ENCODE measurements around the gene RHOF.
"Not testable (repeated sequence)": the region's sequence is repeated elsewhere in the genome, so short reads cannot be mapped to it uniquely, and the experiment has no call there.

Gene RHOF

DNA sequence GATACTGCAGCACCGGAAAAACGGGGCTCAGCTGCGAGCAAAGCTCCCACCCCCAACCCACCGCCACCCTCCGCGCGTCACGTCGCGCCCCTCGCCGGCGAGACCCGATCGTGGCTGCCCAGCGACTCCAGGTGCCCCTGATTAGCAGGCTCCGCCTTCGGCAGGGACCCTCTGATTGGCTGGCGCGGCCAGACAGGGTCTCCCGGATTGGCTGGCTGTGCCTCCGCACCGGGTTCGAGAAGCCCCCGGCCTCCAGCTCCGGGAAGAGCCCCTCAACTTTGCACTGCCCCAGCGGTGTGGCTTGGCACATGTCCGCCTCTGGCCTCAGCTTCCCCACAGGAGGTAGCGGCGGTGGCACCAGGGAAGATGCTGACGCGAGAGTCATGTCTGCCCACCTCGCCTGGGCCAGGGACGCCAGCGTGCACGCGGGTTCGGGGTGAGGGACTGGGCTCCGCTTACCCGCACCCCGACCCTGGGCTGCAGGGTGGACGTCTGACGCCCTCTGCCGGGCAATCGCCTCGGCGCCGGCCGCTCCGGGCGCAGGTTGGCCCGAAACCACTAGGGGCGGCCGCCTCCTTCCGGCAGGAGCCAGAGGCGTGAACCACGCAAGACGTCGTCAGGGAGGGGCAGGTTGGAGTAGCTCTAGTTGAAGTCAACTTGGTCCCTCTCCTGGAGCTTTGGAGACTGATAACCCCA, 498 bp upstream of the RHOF start:
- peak; percentile 90 to 92 (median 92) for DNase-seq (ENCODE audit: low read depth in 3 of 3)

GRCh38 chr12:121792607-121793439, 665 bp downstream of the RHOF start:
- no peak for DNase-seq (ENCODE audit: low read depth in 3 of 3)

GRCh38 chr12:121791671-121792551, 1.6 kb downstream of the RHOF start:
- no peak for DNase-seq (ENCODE audit: low read depth in 3 of 3)

- not testable (repeated sequence) for DNase-seq (ENCODE audit: low read depth in 3 of 3)
Observed at GRCh38 chr12:121790785-121791184, 2.7 kb downstream of the RHOF start.

DNA sequence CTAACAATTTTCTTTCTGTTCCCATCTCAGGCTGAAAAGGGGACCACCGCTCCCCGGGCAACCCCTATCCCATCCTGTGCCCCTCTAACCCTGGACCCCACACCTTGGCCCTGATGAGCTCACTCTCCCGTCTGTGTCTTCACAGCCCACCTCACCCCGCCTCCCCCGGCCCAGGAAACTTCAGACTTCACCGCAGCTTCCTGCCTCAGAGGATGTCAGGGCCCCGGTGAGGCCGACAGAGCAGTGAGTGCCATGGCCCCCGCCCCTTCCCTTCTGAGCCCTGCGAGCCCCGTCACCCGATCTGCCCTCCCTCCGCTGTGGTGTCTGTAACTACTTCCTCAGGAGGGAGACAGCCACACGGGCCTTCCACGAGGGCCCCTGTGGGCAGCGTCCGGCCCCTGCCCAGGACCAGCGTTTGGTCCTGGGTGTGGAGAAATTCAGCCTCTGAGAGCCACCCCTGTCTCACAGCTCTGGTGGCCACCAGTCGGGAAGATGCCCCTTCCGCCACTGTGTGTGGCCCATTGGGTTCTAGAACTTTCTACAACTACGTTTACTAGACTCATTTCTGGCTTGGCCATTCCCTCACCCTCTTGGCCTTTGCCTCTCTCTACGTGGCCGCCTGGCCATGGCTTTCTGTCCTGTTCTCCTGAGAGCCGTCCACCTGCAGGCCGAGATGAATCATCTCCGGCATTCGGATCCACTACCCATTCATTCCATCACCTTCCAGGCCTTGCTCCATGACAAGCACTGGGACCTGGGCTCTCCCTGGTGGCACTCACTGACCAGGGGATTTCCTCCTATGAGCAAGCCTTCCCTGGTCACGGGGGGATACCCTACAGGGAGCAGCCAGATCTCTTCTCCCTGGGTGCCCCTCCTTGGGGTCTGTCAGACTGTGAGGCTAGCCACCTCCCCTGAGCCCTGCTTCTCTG, 3.4 kb downstream of the RHOF start:
- peak; percentile 81 to 93 (median 88) for DNase-seq (ENCODE audit: low read depth in 3 of 3)

- DNase-seq (ENCODE audit: low read depth in 3 of 3), result no peak
Observed at GRCh38 chr12:121789233-121789781, 4.2 kb downstream of the RHOF start.

DNA sequence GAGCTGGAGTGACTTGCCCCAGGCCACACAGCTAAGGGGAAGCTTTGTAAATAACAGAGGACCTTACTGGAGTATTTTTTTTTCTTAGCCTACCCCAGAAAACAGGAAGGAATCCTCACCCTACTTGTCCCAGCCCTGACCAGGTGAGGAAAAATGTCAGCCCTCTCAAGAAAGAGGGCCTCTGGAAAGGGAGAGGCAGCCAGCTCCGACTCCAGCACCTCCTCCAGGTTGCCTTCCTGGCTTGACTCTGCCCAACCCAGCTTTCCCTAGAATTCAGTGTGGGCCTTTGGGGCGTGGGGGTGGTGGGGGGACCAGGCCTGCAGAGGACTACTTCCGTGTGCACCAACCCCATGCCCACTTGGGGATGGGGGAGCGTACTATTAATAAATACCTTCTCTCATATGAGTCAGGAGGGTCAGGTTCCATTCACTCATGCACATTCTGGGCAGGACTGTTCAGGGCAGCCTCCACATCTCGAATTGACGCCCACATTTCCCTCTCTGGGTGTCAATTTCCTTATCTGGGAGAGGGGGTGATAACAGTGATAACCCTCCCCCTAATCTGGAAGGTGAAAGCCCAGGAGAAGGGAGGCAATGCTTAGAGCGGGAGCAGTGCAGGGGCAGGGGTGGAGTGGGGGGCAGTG, 5.2 kb downstream of the RHOF start:
- no peak for DNase-seq (ENCODE audit: low read depth in 3 of 3)

DNA sequence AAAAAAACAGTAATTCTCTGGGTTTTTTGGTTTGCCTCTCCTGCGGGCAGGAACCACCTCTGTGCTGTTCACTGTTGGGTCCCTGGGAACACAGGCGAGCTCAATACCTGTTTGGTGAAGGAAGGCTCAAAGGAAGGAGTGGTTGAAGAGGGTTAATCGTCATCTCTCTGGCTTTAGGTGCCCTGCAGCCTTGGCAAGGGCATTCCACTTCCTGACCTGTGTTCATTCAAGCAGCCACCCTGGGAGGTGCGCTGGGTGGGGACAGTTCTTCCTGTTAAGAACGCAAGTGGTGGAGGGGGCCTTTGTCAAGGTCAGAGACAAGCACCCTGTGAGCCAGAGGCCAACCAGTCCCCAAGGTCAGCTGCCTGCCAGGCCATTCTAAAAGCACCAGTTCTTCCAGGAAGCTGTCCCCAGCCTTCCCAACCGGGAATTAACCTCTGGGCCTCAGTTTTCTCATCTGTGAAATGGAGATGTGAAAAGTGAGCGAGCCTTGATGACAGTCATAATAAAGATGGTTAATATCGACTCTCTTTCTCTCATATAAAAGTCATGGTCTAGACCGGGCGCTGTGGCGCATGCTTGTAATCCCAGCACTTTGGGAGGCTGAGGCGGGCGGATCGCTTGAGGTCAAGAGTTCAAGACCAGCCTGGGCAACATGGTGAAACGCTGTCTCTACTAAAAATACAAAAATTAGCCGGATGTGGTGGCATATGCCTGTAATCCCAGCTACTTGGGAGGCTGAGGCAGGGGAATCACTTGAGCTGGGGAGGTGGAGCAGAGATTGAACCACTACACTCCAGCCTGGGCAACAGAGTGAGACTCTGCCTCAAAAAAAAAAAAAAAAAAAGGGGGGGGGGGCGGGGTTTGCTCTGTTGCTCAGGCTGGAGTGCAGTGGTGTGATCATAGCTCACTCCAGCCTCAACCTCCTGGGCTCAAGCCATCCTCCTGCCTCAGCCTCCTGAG, 6.1 kb downstream of the RHOF start:
- DNase-seq (ENCODE audit: low read depth in 3 of 3), result no peak

DNA sequence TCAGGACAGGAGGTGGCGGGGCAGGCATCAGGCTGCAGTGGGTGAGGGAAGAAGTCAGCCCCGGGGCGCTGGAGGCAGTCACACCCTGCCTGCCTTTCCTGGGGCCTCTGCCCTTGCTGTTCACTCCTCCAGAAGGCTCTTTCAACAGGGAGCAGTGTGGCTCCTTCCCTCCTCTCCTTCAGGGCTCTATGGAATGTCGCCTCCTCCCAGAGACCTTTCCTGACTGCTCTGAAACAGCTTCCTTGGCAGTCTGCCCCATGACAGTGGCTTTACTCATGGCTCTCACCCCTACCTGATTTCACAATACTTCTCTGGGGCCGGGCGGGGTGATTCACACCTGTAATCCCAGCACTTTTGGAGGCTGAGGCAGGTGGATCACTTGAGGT, 7.1 kb downstream of the RHOF start:
- no peak for DNase-seq (ENCODE audit: low read depth in 3 of 3)

- DNase-seq (ENCODE audit: low read depth in 3 of 3), result no peak
Observed at GRCh38 chr12:121784460-121784859, 9.0 kb downstream of the RHOF start.

DNA sequence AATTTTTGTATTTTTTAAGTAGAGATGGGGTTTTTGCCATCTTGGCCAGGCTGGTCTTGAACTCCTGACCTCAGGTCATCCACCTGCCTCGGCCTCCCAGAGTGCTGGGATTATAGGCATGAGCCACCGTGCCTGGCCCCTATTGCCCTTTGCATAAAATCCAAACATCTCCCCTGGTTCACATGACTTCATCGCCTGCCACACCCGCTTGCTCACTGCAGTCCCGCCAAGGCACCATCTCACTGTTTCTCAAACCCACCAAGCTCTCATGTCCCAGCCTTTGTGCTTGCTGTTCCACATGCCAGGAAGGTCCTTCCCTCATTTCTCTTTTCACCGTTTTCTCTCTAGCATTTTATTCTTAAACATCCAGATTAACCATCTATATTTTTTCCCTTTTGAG, 9.7 kb downstream of the RHOF start:
- no peak for DNase-seq (ENCODE audit: low read depth in 3 of 3)

GRCh38 chr12:121781998-121782979, 11.2 kb downstream of the RHOF start:
- DNase-seq (ENCODE audit: low read depth in 3 of 3), result no peak

DNA sequence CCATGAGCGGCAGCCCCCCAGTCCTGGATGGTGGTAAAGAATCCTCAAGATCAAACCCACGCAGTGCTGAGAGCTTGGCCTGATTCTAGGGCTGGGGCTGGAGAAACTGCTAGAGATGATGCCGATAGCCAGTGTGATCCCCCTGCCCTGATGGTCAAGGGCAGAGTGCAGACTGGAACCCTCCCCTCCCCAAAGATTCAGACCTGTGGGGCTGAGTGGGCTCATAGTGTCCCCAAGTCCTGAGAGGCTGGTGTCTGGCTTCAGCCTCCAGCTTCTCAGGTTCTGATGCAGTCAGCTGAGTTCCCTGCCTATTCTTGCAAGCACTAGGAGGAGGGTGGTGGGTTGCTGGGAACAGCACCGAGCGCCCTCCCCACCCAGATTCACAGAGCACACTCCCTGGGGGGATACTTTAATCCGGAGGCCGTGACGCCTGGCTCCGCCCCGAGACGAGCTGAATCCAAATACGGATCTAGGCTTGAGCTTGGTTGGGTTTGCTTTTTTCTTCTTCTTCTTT, 11.9 kb downstream of the RHOF start:
- no peak for DNase-seq (ENCODE audit: low read depth in 3 of 3)

DNA sequence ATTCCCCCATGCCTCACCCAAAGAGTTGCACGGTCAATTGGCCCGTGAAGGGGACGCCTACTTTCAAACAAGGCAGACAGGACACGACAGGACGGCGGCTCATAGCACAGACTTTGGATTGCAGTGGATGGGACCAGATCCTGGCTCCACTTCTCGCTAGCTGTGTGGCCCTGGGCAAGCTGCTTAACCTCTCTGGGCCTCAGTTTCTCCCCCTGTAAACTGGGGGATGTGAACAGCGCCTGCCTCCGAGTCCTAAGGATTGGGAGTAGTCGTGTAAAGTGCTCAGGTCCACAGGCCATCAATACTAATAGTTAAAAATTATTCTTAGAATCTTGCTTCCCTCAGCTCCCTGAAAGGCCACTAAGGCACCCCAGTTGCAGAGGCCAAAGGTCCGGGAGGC, 13.1 kb downstream of the RHOF start:
- DNase-seq (ENCODE audit: low read depth in 3 of 3), result no peak

GRCh38 chr12:121779422-121779895, 14.0 kb downstream of the RHOF start:
- no peak for DNase-seq (ENCODE audit: low read depth in 3 of 3)

GRCh38 chr12:121778567-121779421, 14.7 kb downstream of the RHOF start:
- DNase-seq (ENCODE audit: low read depth in 3 of 3), result no peak
